Measurements from ENCODE around the gene DCST2.

DCST2 gene

DNA sequence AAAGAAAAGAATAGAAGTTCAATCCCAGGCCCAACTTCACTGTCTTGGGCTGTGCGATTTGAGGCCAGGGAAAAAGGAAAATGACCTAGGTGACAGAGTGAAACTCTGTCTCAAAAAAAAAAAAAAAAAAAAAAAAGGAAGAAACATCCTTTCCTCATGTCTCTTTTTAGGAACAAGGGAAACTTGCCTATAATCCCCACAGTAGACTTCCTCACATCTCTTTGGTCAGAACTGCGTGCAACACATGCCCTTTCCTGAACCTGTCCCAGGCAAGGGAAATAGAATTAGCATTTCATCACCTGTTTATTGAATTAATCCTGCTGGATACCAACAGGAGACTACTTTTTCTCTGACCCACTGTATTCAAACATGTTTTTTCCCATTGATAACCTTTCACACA lies 2.4 kb upstream of the DCST2 start:
- no peak for DNase-seq
- no peak overlapping the region for H3K4me3 ChIP-seq (ENCODE audit: low read depth, low read length)
- TF ChIP-seq, protein P1, sequence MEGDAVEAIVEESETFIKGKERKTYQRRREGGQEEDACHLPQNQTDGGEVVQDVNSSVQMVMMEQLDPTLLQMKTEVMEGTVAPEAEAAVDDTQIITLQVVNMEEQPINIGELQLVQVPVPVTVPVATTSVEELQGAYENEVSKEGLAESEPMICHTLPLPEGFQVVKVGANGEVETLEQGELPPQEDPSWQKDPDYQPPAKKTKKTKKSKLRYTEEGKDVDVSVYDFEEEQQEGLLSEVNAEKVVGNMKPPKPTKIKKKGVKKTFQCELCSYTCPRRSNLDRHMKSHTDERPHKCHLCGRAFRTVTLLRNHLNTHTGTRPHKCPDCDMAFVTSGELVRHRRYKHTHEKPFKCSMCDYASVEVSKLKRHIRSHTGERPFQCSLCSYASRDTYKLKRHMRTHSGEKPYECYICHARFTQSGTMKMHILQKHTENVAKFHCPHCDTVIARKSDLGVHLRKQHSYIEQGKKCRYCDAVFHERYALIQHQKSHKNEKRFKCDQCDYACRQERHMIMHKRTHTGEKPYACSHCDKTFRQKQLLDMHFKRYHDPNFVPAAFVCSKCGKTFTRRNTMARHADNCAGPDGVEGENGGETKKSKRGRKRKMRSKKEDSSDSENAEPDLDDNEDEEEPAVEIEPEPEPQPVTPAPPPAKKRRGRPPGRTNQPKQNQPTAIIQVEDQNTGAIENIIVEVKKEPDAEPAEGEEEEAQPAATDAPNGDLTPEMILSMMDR (IDR thresholded peaks at IDR 0.05; ENCODE audit: low read depth, low read length), result no peak
- H3K27me3 ChIP-seq, result no peaks in the 10 kb centered on the region
- H3K4me1 ChIP-seq, result no peaks in the 10 kb centered on the region
- H3K36me3 ChIP-seq, result no peaks in the 10 kb centered on the region
- H3K9me3 ChIP-seq, result no peaks in the 10 kb centered on the region

DNA sequence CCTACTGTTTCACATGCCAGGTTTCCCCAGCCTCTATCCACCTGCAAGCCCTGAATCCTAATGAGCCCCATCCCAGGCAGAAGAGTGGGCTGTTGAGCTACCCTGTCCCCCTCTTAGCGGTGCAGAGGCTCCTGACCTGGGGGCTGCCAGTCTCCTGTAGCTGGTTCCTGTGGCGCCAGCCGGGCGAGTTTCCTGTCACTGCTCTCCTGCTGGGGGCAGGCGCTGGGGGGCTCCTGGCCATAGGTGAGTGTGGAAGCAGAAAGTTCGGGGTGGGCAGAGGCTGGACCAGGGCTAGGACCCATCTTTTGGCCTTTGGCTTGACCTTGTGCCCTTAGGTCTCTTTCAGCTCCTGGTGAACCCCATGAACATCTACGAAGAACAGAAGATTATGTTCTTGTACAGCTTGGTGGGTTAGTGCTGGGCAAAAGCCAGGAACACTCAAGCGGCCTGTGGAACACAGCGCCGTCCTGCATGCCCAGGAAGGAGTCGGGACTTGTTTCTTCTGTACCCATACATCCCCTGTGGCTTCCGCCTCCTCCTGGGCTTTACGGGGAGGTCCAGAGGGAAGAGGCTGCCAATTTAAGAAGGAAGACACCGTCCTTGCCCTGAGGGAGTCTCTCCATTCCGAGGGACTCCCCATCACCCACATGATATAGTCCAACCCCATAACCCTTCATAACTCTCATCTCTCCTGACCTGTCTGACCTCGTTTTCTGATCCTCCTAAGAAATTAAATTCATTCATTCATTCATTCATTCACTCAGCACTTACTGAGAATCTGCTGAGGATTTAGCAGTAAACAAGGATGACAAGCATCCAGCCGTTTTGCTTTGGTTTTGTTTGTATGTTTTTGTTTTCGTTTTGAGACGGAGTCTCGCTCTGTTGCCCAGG lies 982 bp upstream of the DCST2 start:
- Histone ChIP-seq H3K4me1 (no peaks in the 10 kb centered on the region), H3K4me3 (ENCODE audit: low read depth, low read length) (no peak overlapping the region), H3K27me3 (no peaks in the 10 kb centered on the region), H3K36me3 (no peaks in the 10 kb centered on the region), H3K9me3 (no peaks in the 10 kb centered on the region)
- TF ChIP-seq, protein P1 (IDR thresholded peaks at IDR 0.05; ENCODE audit: low read depth, low read length), result no peak
- no peak for DNase-seq

DNA sequence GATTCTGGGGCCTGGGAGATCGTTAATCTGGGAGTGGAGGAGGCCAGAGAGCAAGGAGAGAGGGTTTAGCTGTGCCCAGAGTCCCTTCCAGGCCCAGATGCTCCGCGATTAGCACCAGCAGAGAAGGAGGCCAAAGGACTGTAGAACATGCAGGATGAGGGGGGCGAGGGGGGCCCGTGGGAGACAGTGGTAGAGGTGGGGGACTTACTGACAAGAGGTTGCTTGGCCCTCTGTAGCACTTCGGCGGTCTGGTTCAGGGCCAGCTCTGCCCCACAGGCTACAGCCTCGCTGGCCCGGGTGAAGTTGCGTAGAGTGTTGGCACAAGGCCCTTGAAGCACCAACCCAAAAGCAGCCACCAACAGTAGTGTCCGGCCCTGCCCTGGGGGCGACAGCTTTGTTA lies 695 bp downstream of the DCST2 start:
- Histone ChIP-seq H3K4me1 (no peaks in the 10 kb centered on the region), H3K27me3 (no peaks in the 10 kb centered on the region), H3K9me3 (no peaks in the 10 kb centered on the region), H3K4me3 (ENCODE audit: low read depth, low read length) (no peak overlapping the region), H3K36me3 (no peaks in the 10 kb centered on the region)
- TF ChIP-seq, protein P1 (IDR thresholded peaks at IDR 0.05; ENCODE audit: low read depth, low read length), result no peak
- no peak for DNase-seq

DNA sequence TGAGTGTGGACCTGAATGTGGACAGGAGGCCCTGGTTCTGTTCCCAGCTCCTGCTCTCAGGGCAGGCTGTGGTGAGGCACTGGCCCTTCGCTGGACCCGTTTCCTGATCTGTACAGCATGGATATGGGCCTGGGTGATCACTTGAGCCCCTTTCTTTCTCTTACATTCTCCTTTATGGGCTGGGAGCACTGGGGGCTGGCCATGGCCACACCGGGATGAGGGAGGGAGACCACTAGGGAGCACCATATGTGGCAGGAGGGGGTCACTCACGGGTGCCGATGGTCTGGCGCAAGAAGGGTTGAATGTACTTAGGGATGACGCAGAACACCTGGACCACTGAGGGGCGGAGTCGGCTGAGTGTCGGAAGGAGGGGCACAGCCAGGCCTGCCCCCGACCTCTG lies 2.7 kb downstream of the DCST2 start:
- DNase-seq, result no peak
- Histone ChIP-seq H3K27me3 (no peaks in the 10 kb centered on the region), H3K9me3 (no peaks in the 10 kb centered on the region), H3K36me3 (no peaks in the 10 kb centered on the region), H3K4me3 (ENCODE audit: low read depth, low read length) (no peak overlapping the region), H3K4me1 (no peaks in the 10 kb centered on the region)
- TF ChIP-seq, protein P1 (IDR thresholded peaks at IDR 0.05; ENCODE audit: low read depth, low read length), result no peak

DNA sequence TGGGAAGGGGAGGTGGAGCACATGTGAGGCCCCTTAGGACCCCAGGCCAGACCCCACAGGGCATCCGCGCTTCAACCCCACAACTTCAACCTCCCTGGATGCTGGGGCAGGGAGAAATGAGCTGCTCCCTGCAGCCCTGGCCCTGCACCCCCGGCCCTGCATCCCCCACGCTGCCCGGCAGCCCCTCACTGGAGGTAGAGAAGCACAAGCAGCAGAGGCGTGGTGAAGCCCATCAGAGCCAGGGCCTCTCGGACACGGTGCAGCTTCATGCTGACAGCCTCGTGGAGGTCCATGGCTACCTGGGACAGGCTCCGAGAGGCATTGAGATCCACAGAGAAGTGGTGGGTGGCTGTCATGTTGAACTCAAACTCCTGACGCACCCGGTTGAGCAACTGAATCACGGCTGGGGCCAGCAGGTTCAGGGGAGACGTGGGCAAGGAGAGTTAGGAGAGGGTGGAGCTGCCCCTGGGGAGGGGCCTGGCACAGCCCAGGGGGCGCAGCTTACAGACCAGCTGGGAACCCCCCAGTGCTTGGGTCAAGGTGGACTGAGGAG lies 3.3 kb downstream of the DCST2 start:
- TF ChIP-seq, protein P1 (IDR thresholded peaks at IDR 0.05; ENCODE audit: low read depth, low read length), result no peak
- DNase-seq, result no peak
- Histone ChIP-seq H3K4me3 (ENCODE audit: low read depth, low read length) (no peak overlapping the region), H3K4me1 (no peaks in the 10 kb centered on the region), H3K36me3 (no peaks in the 10 kb centered on the region), H3K9me3 (no peaks in the 10 kb centered on the region), H3K27me3 (no peaks in the 10 kb centered on the region)

Measured in BE2C (cell line).